ENCODE results near the gene ADK.
"Not testable (repeated sequence)": the region's sequence is repeated elsewhere in the genome, so short reads cannot be mapped to it uniquely, and the experiment has no call there.

ADK gene

DNA sequence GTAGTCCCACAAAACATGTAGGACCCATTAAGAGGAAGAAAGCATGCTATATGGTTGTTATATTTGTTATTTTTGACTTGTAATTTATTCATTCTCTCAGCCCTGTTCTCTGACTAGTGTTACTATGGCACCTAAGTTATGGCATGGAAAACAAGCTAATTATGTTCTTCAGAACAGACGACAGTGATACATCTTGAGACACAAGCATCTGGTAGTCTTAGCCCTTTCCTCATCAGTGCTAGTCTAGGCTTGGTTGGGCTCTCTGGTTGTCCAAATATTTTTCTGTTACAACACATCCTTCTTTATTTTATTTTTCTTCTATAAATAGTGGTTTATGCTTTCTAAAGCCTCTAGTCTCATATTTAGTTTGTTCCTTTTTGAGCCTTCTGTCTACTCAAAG lies 367.0 kb downstream of the ADK start:
- no peak overlapping the region for H3K4me3 ChIP-seq (ENCODE audit: low read length)
- TF ChIP-seq, protein P1, sequence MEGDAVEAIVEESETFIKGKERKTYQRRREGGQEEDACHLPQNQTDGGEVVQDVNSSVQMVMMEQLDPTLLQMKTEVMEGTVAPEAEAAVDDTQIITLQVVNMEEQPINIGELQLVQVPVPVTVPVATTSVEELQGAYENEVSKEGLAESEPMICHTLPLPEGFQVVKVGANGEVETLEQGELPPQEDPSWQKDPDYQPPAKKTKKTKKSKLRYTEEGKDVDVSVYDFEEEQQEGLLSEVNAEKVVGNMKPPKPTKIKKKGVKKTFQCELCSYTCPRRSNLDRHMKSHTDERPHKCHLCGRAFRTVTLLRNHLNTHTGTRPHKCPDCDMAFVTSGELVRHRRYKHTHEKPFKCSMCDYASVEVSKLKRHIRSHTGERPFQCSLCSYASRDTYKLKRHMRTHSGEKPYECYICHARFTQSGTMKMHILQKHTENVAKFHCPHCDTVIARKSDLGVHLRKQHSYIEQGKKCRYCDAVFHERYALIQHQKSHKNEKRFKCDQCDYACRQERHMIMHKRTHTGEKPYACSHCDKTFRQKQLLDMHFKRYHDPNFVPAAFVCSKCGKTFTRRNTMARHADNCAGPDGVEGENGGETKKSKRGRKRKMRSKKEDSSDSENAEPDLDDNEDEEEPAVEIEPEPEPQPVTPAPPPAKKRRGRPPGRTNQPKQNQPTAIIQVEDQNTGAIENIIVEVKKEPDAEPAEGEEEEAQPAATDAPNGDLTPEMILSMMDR (conservative IDR thresholded peaks at IDR 0.05; ENCODE audit: low read length): no peak
- DNase-seq (ENCODE audit: low read depth): peak; percentile 54

DNA sequence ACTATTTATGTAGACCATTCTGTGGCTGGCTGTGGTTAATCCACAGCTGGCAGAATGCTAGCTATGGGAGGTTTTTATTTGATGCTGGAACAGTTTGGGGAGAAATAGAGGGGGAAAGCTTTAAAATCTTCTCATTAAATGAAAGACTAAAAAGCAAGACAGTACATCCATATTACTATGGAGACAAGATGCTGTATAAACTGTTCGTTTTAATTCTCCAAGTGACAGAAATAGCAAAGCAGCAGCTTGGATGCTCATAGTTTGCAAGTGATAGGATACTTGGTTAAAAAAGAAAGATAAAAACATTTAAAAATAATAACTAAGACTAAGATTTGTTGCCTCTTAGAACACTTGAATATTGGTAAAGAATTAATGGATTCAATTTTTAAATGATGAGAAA lies 370.5 kb downstream of the ADK start:
- TF ChIP-seq, protein P1 (conservative IDR thresholded peaks at IDR 0.05; ENCODE audit: low read length): no peak
- H3K4me3 ChIP-seq (ENCODE audit: low read length): no peak overlapping the region
- DNase-seq (ENCODE audit: low read depth): no peak

DNA sequence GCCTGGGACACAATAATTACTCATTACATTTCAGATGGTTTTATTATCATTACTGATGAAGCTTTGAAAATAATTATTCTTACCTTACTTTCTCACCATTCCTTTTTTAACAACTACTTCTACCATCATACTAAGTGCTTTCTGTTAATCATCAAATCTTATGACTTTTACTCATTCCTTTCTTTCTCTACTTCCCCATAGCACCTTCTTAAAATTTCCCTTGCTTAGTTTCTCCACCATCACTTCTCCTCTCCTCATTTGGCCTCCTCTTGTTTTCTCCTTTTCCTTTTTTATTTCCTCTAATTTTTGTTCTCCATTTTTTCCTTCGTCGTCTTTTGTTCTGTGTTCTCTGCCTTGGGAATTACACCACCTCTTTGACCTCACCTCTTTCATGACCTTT lies 372.2 kb downstream of the ADK start:
- DNase-seq (ENCODE audit: low read depth): no peak
- H3K4me3 ChIP-seq (ENCODE audit: low read length): no peak overlapping the region
- TF ChIP-seq, protein P1 (conservative IDR thresholded peaks at IDR 0.05; ENCODE audit: low read length): no peak

DNA sequence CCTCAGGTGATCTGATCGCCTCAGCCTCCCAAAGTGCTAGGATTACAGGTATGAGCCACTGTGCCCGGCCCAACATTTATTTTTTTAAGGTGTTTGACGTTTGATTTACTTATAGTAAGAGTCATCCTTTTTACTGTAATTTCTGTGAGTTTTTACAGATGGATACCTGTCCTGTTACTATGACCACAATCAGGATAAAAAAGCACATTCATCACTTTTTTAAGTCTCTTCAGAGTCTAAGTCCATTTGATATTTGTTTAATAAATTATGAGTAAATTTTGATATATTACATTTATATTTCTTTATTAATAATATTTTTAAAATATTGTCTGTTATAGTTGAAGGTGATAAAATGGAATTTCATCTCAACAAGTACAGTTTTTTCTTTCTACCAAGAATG lies 374.9 kb downstream of the ADK start:
- TF ChIP-seq, protein P1 (conservative IDR thresholded peaks at IDR 0.05; ENCODE audit: low read length): no peak
- DNase-seq (ENCODE audit: low read depth): no peak
- no peak overlapping the region for H3K4me3 ChIP-seq (ENCODE audit: low read length)

DNA sequence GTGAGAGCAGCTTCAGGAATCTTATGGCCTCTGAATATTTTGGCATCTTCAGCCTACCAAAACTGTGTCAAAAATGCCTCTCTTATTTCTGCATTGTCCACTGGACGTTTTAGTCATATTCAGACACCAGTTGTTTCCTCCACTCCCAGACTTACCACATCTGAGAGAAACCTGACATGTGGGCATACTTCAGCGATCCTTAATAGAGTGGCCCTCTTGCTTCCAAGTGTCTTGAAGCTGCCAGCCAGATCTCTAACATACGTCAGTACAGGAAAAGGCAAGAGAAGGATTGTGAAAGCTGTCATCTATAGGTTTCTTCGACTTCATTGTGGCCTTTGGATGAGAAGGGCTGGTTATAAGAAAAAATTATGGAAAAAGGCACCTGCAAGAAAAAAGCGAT lies 376.6 kb downstream of the ADK start:
- not testable (repeated sequence) for H3K4me3 ChIP-seq (ENCODE audit: low read length); DNase-seq (ENCODE audit: low read depth)

DNA sequence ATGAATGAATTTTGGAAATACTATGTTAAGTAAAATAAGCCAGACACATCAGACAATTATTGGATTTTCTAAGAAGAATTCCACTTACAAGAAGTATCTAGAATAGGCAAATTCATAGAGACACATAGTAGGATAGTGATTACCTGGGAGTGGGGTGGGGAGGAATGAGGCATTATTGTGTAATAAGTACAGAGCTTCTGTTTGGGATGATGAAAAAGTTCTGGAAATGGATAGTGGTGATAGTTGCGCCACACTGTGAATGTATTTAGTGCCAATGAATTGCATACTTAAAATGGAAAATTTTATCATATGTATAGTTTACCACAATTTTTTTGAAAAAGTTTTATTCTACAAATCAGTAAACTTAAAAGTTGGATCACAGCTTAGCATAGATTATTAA lies 378.2 kb downstream of the ADK start:
- TF ChIP-seq, protein P1 (conservative IDR thresholded peaks at IDR 0.05; ENCODE audit: low read length): no peak
- no peak overlapping the region for H3K4me3 ChIP-seq (ENCODE audit: low read length)
- no peak for DNase-seq (ENCODE audit: low read depth)

DNA sequence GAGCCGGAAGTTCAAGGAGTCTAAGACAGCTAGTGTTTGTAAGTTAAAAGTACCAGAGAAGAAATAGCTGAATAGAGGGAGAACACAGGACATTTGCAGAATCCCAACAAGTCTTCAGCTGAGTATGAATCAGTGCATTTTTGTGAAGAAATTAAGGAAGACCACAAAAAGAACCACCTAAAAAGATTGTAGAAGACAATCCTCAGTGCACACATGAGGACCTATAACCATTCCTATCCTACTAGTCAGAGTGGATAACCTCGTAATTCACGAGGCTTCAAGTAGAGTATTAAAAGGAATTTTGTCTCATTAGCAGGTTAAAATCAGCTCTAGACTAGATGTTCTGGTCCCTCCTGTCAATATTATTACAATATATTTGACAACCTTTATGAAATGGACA lies 380.0 kb downstream of the ADK start:
- DNase-seq (ENCODE audit: low read depth): peak; percentile 67
- TF ChIP-seq, protein P1 (conservative IDR thresholded peaks at IDR 0.05; ENCODE audit: low read length): no peak
- H3K4me3 ChIP-seq (ENCODE audit: low read length): no peak overlapping the region

DNA sequence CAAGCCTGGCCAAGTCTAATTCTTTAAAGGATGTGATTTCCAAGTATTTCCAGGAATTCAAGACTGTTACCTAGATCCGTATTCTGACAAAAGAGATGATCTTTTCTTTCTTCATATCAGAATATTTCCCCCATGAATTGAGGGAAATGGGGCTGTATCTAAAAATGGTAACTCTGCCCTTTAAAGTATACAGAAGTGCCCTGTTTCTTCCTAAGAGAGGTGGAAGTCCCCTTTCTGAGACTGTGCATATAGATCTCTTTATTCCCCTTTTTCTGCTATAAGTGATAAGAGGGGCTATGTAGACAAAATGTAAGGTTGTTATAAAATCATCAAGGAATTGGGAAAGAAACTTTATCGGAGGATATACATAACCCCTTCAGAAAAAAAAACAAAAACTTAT lies 388.3 kb downstream of the ADK start:
- TF ChIP-seq, protein P1 (conservative IDR thresholded peaks at IDR 0.05; ENCODE audit: low read length): no peak
- H3K4me3 ChIP-seq (ENCODE audit: low read length): no peak overlapping the region
- no peak for DNase-seq (ENCODE audit: low read depth)

Measured in AG10803 (cell line).